Left ventricle myocardium inferior (tissue), 1 donor: Measurements from ENCODE around the gene KCNIP3. TPM values are rescaled to one million over a fixed set of nuclear protein-coding genes. Genes with fewer than 3 reads are reported as not detected.

ENCODE experiments used
- DNase-seq: peaks from one replicate; pipeline ENCODE4 v3.0.0-alpha.2; 2020
- H3K27ac ChIP-seq: fragments of 200-600 bp; replicated peaks from 2 replicates; pipeline ENCODE4 v1.8.0; 2021
- H3K27me3 ChIP-seq: fragments of 200-600 bp; 2 replicates; pipeline ENCODE4 v1.8.0; 2021; ENCODE audit warnings: low read depth
- H3K36me3 ChIP-seq: fragments of 200-600 bp; 2 replicates; pipeline ENCODE4 v1.8.0; 2021
- H3K4me1 ChIP-seq: fragments of 200-600 bp; 2 replicates; pipeline ENCODE4 v1.8.0; 2021
- H3K4me3 ChIP-seq: fragments of 200-600 bp; 2 replicates; pipeline ENCODE4 v1.8.0; 2021; ENCODE audit warnings: mild to moderate bottlenecking, moderate library complexity
- H3K9me3 ChIP-seq: fragments of 200-600 bp; replicated peaks from 2 replicates; pipeline ENCODE4 v1.8.0; 2021
- CTCF ChIP-seq: fragments of 200-600 bp; IDR thresholded peaks from 2 replicates; pipeline ENCODE4 v1.8.0; 2021; ENCODE audit warnings: antibody characterized with exemption, mild to moderate bottlenecking, borderline replicate concordance
- intact Hi-C: fragments of 100-400 bp; cut with micrococcal nuclease; formaldehyde crosslinking; loops from one replicate; pipeline ENCODE4 v1.11.0; 2022
- total RNA-seq: library from RNA; stranded (reverse); fragmentation: NEBNext Ultra II Directional; extraction: Animal tissue kit (Norgen Biotek cat#: 25700); gene quantifications from one replicate; pipeline ENCODE4 v1.2.1, GENCODE V29; 2021
- donor health status: DM: no; HTN: yes; CAD: no; lungs with severe emphysema.

KCNIP3 gene
- total RNA-seq, 1 donor from 2014 or later = 4.6 TPM

GRCh38 chr2:95281071-95281470 lies 16.1 kb upstream of the KCNIP3 start:
- Histone ChIP-seq H3K27ac (no peak overlapping the region), H3K27me3 (no peaks in the 10 kb centered on the region), H3K4me1 (no peaks in the 10 kb centered on the region), H3K4me3 (no peak overlapping the region), H3K36me3 (no peaks in the 10 kb centered on the region), H3K9me3 (no peaks in the 10 kb centered on the region)
- intact Hi-C loops = no loop called here
- no peak for DNase-seq
- no peak for TF ChIP-seq CTCF

GRCh38 chr2:95281786-95282185 lies 15.4 kb upstream of the KCNIP3 start:
- Histone ChIP-seq H3K4me3 (no peak overlapping the region), H3K4me1 (no peaks in the 10 kb centered on the region), H3K27ac (no peak overlapping the region), H3K9me3 (no peaks in the 10 kb centered on the region), H3K36me3 (no peaks in the 10 kb centered on the region), H3K27me3 (no peaks in the 10 kb centered on the region)
- intact Hi-C loops = no loop called here
- DNase-seq = no peak
- TF ChIP-seq CTCF = no peak

- no peak for TF ChIP-seq CTCF
- DNase-seq = no peak
- Histone ChIP-seq H3K27me3 (no peaks in the 10 kb centered on the region), H3K4me3 (no peak overlapping the region), H3K27ac (no peak overlapping the region), H3K9me3 (no peaks in the 10 kb centered on the region), H3K36me3 (no peaks in the 10 kb centered on the region), H3K4me1 (no peaks in the 10 kb centered on the region)
- intact Hi-C loops = no loop called here
These were observed 14.7 kb upstream of the KCNIP3 start for GRCh38 chr2:95282458-95282857.

- no peaks in the 10 kb centered on the region for H3K9me3 ChIP-seq
- H3K27ac ChIP-seq = no peak overlapping the region
- H3K27me3 ChIP-seq = no peaks in the 10 kb centered on the region
- no peak for TF ChIP-seq CTCF
- no peaks in the 10 kb centered on the region for H3K4me1 ChIP-seq
- intact Hi-C loops = no loop called here
- H3K4me3 ChIP-seq = no peak overlapping the region
- no peaks in the 10 kb centered on the region for H3K36me3 ChIP-seq
- no peak for DNase-seq
These were observed 13.6 kb upstream of the KCNIP3 start for GRCh38 chr2:95283562-95283961.

GRCh38 chr2:95284886-95285541 lies 12.1 kb upstream of the KCNIP3 start:
- intact Hi-C loops = no loop called here
- Histone ChIP-seq H3K4me1 (no peaks in the 10 kb centered on the region), H3K9me3 (peaks cover 4% of the 10 kb centered on the region), H3K27ac (no peak overlapping the region), H3K36me3 (no peaks in the 10 kb centered on the region), H3K4me3 (no peak overlapping the region), H3K27me3 (no peaks in the 10 kb centered on the region)
- DNase-seq = no peak
- TF ChIP-seq CTCF = no peak
